Measurements from ENCODE around the gene EZH2. TPM values are rescaled to one million over a fixed set of nuclear protein-coding genes. Genes with fewer than 3 reads are reported as not detected.

The EZH2 gene
- total RNA-seq, 4 donors from 2014 or later: 6.0 to 17.3 (median 7.2) TPM

DNA sequence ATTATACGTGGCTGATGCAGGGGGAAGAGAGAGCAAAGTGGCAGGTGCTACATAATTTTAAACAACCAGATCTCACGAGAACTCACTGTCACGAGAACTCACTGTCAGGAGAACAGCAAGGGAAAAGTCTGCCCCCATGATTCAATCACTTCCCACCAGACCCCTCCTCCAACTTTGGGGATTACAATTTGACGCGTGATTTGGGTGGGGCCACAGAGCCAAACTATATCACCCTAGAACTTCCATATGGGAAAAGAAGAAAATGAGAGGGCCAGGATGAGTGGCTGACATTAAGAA lies 15.8 kb downstream of the EZH2 start:
- in situ Hi-C loops (cut with MboI; ENCODE audit: low pct_ligation_motif_present in 1 of 4, low pct_unique_long_range_greater_than_20kb in 1 of 4, low sequenced_read_pairs in 3 of 4): loop anchor here in 2 of 4 donors (10.0 to 25.0 kb wide), 2 partner anchors 94 to 96 kb away; no protein-coding TSS in a partner anchor
- intact Hi-C loops (cut with DNase I; ENCODE audit: low total_unique reads): no loop called here
- Histone ChIP-seq H3K4me1 (no peaks in the 10 kb centered on the region), H3K27me3 (no peaks in the 10 kb centered on the region), H3K4me3 (no peak overlapping the region), H3K36me3 (no peaks in the 10 kb centered on the region), H3K9me3 (peaks cover 0 to 7% of the 10 kb centered on the region in 2 donors), H3K27ac (no peak overlapping the region)
- TF ChIP-seq POLR2A (IDR thresholded peaks at IDR 0.05) (no peak), POLR2AphosphoS5 (IDR thresholded peaks at IDR 0.05) (no peak), EP300 (IDR thresholded peaks at IDR 0.05; ENCODE audit: low read depth) (no peak)
- TF ChIP-seq, protein P1, sequence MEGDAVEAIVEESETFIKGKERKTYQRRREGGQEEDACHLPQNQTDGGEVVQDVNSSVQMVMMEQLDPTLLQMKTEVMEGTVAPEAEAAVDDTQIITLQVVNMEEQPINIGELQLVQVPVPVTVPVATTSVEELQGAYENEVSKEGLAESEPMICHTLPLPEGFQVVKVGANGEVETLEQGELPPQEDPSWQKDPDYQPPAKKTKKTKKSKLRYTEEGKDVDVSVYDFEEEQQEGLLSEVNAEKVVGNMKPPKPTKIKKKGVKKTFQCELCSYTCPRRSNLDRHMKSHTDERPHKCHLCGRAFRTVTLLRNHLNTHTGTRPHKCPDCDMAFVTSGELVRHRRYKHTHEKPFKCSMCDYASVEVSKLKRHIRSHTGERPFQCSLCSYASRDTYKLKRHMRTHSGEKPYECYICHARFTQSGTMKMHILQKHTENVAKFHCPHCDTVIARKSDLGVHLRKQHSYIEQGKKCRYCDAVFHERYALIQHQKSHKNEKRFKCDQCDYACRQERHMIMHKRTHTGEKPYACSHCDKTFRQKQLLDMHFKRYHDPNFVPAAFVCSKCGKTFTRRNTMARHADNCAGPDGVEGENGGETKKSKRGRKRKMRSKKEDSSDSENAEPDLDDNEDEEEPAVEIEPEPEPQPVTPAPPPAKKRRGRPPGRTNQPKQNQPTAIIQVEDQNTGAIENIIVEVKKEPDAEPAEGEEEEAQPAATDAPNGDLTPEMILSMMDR (IDR thresholded peaks at IDR 0.05): no peak
- 54 to 73% methylated on average over 2 to 5 of the region's 5 CpGs for WGBS, 2 donors (ENCODE audit: low coverage in 1 of 2)
- DNase-seq: no peak

DNA sequence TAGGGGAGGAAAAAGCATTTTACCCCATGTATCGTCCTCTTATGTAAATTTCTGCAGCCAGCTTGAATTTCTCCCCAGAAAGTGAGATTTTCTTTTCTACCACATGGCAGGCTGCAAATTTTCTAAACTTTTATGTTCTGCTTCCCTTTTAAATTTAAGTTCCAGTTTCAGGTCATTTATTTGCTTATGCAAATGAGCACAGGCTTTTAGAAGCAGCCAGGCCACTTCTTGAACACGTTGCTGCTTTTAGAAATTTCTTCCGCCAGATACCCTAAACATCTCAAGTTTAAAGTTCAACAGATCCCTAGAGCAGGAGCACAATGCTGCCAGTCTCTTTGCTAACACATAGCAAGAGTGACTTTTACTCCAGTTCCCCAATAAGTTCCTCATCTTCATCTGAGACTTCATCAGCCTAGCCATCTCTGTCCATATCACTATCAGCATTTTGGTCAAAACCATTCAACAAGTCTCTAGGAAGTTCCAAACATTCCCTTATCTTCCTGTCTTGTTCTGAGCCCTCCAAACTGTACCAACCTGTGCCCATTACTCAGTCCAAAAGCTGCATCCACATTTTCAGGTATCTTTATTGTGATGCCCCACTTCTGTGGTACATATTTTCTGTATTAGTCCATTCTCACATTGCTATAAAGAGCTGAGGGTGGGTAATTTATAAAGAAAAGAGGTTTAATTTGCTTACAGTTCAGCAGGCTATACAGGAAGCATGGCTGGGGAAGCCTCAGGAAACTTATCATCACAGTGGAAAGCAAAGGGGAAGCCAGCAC lies 16.3 kb downstream of the EZH2 start:
- no peak overlapping the region for H3K4me3 ChIP-seq
- WGBS, 2 donors (ENCODE audit: low coverage in 1 of 2): 75 to 86% methylated on average over 3 of the region's 3 CpGs
- intact Hi-C loops (cut with DNase I; ENCODE audit: low total_unique reads): no loop called here

DNA sequence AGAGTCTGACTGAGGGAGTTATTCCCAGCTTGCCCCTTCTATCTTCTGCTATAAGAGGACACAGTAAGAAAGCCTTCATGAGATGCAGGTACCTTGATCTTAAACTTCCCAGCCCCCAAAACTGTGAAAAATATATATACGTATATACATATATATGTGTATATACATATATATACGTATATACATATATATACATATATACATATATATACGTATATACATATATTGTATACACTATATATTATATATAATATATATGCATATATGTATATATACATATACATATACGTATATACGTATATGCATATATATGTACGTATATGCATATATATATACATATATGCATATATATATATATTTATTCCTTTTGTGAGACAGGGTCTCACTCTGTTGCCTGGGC lies 17.7 kb downstream of the EZH2 start:
- no peak for DNase-seq
- in situ Hi-C loops (cut with MboI; ENCODE audit: low pct_ligation_motif_present in 1 of 4, low pct_unique_long_range_greater_than_20kb in 1 of 4, low sequenced_read_pairs in 3 of 4): loop anchor here in 2 of 4 donors (10.0 to 25.0 kb wide), 2 partner anchors 96 to 98 kb away; no protein-coding TSS in a partner anchor
- H3K9me3 ChIP-seq: peaks cover 0 to 7% of the 10 kb centered on the region in 2 donors
- no peaks in the 10 kb centered on the region for H3K4me1 ChIP-seq
- H3K4me3 ChIP-seq: no peak overlapping the region
- H3K27me3 ChIP-seq: no peaks in the 10 kb centered on the region
- H3K27ac ChIP-seq: no peak overlapping the region
- no peaks in the 10 kb centered on the region for H3K36me3 ChIP-seq
- 84 to 89% methylated on average over 6 of the region's 6 CpGs for WGBS, 2 donors (ENCODE audit: low coverage in 1 of 2)
- intact Hi-C loops (cut with DNase I; ENCODE audit: low total_unique reads): no loop called here
- TF ChIP-seq EP300 (IDR thresholded peaks at IDR 0.05; ENCODE audit: low read depth) (no peak), POLR2A (IDR thresholded peaks at IDR 0.05) (no peak), POLR2AphosphoS5 (IDR thresholded peaks at IDR 0.05) (no peak)
- TF ChIP-seq, protein P1 (IDR thresholded peaks at IDR 0.05): no peak

More for the DNA sequence above, 16.3 kb downstream of the EZH2 start:
- Histone ChIP-seq H3K4me1 (no peaks in the 10 kb centered on the region), H3K36me3 (no peaks in the 10 kb centered on the region), H3K27me3 (no peaks in the 10 kb centered on the region), H3K9me3 (peaks cover 0 to 7% of the 10 kb centered on the region in 2 donors), H3K27ac (no peak overlapping the region)
- in situ Hi-C loops (cut with MboI; ENCODE audit: low pct_ligation_motif_present in 1 of 4, low pct_unique_long_range_greater_than_20kb in 1 of 4, low sequenced_read_pairs in 3 of 4): loop anchor here in 2 of 4 donors (10.0 to 25.0 kb wide), 2 partner anchors 95 to 97 kb away; no protein-coding TSS in a partner anchor
- no peak for TF ChIP-seq POLR2AphosphoS5 (IDR thresholded peaks at IDR 0.05)
- no peak for TF ChIP-seq POLR2A (IDR thresholded peaks at IDR 0.05)
- no peak for TF ChIP-seq EP300 (IDR thresholded peaks at IDR 0.05; ENCODE audit: low read depth)
- DNase-seq: no peak

- in situ Hi-C loops (cut with MboI; ENCODE audit: low pct_ligation_motif_present in 1 of 4, low pct_unique_long_range_greater_than_20kb in 1 of 4, low sequenced_read_pairs in 3 of 4) (loop anchor here in 2 of 4 donors (10.0 to 25.0 kb wide), 2 partner anchors 97 to 100 kb away; no protein-coding TSS in a partner anchor), intact Hi-C loops (cut with DNase I; ENCODE audit: low total_unique reads) (no loop called here)
- TF ChIP-seq EP300 (IDR thresholded peaks at IDR 0.05; ENCODE audit: low read depth): no peak
- TF ChIP-seq POLR2AphosphoS5 (IDR thresholded peaks at IDR 0.05): no peak
- TF ChIP-seq, protein P1 (IDR thresholded peaks at IDR 0.05): no peak
- no peak for TF ChIP-seq POLR2A (IDR thresholded peaks at IDR 0.05)
- no peak for DNase-seq
- H3K9me3 ChIP-seq: peaks cover 0 to 7% of the 10 kb centered on the region in 2 donors
- H3K4me3 ChIP-seq: no peak overlapping the region
- no peaks in the 10 kb centered on the region for H3K27me3 ChIP-seq
- peaks cover 0 to 4% (median 2%) of the 10 kb centered on the region in 4 donors for H3K4me1 ChIP-seq
- no peaks in the 10 kb centered on the region for H3K36me3 ChIP-seq
- H3K27ac ChIP-seq: no peak overlapping the region
- 81 to 83% methylated on average over 2 of the region's 2 CpGs for WGBS, 2 donors (ENCODE audit: low coverage in 1 of 2)
Measured at GRCh38 chr7:148865283-148865682, 18.8 kb downstream of the EZH2 start.

Data from transverse colon (tissue), 4 donors.